ENCODE results near the gene CAPN9.

Gene CAPN9

DNA sequence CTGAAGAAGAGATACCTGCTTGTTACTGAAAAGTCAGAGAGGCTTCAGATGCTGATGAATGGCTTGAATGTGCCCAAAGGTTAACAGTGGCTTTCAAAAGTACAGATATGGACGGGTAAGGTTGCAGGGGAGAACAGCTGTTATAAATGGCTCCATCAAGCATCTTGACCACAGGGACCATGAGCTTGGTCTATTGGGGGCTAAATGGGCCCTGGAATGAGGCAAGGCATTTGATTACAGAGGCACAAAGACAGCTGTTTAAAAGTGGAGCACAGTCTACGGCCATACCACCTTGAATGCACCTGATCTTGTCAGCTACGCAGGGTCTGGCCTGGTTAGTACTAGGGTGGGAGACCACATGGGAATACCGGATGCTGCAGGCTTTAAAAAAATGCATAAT, 72.8 kb downstream of the CAPN9 start:
- H3K4me3 ChIP-seq (ENCODE audit: low read depth, low read length): no peak overlapping the region
- no peak for DNase-seq (ENCODE audit: low read depth)
- TF ChIP-seq, protein P1, sequence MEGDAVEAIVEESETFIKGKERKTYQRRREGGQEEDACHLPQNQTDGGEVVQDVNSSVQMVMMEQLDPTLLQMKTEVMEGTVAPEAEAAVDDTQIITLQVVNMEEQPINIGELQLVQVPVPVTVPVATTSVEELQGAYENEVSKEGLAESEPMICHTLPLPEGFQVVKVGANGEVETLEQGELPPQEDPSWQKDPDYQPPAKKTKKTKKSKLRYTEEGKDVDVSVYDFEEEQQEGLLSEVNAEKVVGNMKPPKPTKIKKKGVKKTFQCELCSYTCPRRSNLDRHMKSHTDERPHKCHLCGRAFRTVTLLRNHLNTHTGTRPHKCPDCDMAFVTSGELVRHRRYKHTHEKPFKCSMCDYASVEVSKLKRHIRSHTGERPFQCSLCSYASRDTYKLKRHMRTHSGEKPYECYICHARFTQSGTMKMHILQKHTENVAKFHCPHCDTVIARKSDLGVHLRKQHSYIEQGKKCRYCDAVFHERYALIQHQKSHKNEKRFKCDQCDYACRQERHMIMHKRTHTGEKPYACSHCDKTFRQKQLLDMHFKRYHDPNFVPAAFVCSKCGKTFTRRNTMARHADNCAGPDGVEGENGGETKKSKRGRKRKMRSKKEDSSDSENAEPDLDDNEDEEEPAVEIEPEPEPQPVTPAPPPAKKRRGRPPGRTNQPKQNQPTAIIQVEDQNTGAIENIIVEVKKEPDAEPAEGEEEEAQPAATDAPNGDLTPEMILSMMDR (IDR thresholded peaks at IDR 0.05; ENCODE audit: insufficient read depth, low read depth, low read length, missing control alignments): no peak

DNA sequence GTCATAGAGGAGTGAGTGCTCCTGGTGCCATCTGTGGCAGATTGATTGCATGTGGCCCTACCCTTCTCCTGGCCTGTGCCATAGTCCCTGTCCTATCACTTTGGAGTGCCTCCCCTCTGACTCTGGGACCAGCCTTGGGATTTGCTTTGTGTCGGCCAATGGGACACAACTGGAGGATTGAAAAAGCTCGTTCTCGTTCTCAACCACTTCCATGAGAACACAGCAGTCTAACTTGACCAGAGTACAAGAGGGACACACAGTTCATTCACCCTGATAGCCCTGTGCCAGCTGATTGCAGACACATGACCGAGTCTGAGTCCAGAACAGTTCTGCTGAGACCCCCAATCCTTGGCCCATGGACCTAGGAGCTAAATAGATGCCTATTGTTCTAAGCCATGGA, 73.4 kb downstream of the CAPN9 start:
- DNase-seq (ENCODE audit: low read depth): no peak
- H3K4me3 ChIP-seq (ENCODE audit: low read depth, low read length): no peak overlapping the region
- TF ChIP-seq, protein P1 (IDR thresholded peaks at IDR 0.05; ENCODE audit: insufficient read depth, low read depth, low read length, missing control alignments): no peak

DNA sequence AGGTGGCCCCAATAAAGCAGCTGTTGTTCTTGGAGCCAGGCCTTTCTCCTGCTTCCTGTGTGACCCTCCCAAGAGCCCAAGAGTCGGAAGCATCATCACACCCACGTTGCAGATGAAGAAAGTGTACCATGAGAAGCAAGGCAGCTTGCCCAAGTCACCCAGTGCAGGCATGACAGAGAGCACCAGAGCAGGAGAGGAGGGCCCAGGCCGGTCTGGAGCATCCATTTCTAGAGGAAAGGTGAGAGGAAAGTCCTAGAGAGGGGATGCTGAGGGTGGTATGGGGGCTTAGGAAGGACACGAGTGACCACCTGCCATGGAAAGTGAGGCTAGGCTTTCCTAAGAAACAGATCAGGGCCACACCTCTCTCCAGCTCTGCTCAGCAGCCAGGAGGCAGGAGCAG, 74.2 kb downstream of the CAPN9 start:
- H3K4me3 ChIP-seq (ENCODE audit: low read depth, low read length): no peak overlapping the region
- DNase-seq (ENCODE audit: low read depth): no peak
- TF ChIP-seq, protein P1 (IDR thresholded peaks at IDR 0.05; ENCODE audit: insufficient read depth, low read depth, low read length, missing control alignments): no peak

DNA sequence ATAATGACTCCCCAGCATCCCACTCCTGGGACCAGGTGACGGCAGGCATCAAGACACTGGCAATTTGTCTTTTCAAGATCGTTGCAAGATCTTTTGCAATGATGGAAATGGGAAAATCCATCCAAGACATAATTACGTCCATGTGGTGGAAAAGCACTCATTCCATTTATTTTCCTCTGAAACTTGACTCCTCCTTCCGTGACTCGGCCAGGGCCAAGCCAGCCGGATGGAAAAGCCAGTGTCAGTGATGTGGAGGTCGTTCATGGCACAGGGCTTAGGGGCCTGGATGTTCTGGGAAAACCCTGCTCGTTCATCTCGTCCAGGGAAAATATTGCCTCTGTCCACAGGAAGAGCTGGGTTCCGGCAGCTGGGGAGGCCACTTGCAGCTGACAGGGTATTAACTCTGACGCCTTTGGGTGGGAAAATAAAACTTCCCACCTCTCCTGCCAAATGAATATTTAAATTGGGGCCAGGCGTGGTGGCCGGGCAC, 74.9 kb downstream of the CAPN9 start:
- no peak overlapping the region for H3K4me3 ChIP-seq (ENCODE audit: low read depth, low read length)
- TF ChIP-seq, protein P1 (IDR thresholded peaks at IDR 0.05; ENCODE audit: insufficient read depth, low read depth, low read length, missing control alignments): no peak
- DNase-seq (ENCODE audit: low read depth): no peak

DNA sequence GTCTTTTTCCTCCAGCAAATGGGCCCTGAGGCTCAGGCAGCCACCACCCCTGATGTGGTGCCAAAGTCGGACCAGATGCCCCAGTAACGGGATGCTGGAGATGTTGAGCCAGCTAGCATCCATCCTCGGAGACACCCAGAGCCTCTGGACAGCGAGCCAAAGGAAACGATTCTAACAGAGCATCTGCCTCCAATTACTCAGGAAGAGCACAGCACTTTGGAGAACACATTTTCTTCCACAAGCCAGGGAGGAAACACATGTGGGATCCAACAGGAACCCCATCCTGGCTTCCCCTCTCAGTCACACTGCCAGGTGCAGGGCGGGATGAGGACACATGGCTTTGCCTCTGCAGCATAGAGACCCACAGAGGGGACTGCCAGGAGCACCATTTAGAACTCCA, 76.2 kb downstream of the CAPN9 start:
- no peak for DNase-seq (ENCODE audit: low read depth)
- TF ChIP-seq, protein P1 (IDR thresholded peaks at IDR 0.05; ENCODE audit: insufficient read depth, low read depth, low read length, missing control alignments): no peak

DNA sequence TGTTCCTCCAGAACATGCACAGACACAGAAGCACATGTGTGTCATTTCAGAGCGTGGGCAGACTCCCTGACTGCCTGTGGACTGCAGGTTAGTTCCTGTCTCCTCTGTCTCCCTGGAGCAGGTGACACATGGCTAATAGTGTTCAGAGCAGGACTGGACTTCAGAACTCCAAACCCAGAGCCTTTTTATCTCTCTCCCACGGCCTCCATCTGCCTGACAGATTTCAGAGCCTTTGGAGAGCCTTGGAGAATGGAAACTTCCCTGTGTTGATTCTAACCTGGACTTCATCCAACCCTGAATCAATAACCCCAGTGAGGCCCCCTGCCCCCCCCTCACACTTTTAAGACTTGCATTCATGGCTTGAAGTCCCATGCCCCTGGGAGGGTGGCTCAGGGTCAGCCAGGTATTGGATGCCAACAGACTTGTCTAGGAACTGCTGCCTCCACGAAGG, 76.8 kb downstream of the CAPN9 start:
- DNase-seq (ENCODE audit: low read depth): no peak
- TF ChIP-seq, protein P1 (IDR thresholded peaks at IDR 0.05; ENCODE audit: insufficient read depth, low read depth, low read length, missing control alignments): no peak
- H3K4me3 ChIP-seq (ENCODE audit: low read depth, low read length): no peak overlapping the region

More for the DNA sequence above, 76.2 kb downstream of the CAPN9 start:
- no peak overlapping the region for H3K4me3 ChIP-seq (ENCODE audit: low read depth, low read length)

DNA sequence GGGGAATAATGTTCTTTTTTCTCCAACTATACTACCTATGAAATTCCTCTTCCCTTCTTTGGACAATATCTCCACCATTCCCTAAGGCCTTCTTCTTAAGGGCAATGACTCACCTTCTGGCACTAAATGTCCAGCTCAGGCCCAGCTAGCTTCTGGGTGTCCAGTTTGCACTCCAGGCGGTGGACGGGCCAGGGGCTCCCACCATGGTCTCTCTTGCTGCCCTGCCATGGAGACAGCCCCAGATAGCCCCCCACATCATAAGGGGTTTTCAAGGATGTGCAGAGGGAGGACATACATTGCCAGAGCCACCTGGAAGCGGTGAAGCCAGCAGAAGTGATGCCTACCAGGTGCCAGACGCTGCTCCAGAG, 77.3 kb downstream of the CAPN9 start:
- TF ChIP-seq, protein P1 (IDR thresholded peaks at IDR 0.05; ENCODE audit: insufficient read depth, low read depth, low read length, missing control alignments): no peak
- H3K4me3 ChIP-seq (ENCODE audit: low read depth, low read length): no peak overlapping the region
- DNase-seq (ENCODE audit: low read depth): no peak

Measured in GM12865 (cell line).